Right lobe of liver (tissue), 6 donors: ENCODE results near the gene ADGRL3. TPM values are rescaled to one million over a fixed set of nuclear protein-coding genes. Genes with fewer than 3 reads are reported as not detected.
"Not testable (repeated sequence)": the region's sequence is repeated elsewhere in the genome, so short reads cannot be mapped to it uniquely, and the experiment has no call there.

ENCODE experiments used
- ATAC-seq, 4 donors: fragments of 200-7000 bp; cut with Tn5 transposase; one replicate each; pipeline ENCODE4 v1.9.1; 2020; ENCODE audit warnings: mild to moderate bottlenecking in 4 of 4, moderate library complexity in 4 of 4
- DNase-seq, 3 donors: peaks; one replicate each; pipeline ENCODE4 v3.0.0-alpha.2; 2020
- H3K27ac ChIP-seq, 3 donors: fragments of 200-600 bp; one replicate each; pipeline ENCODE4 v1.8.0; 2022
- H3K27me3 ChIP-seq, 2 donors: fragments of 200-600 bp; one replicate each; pipeline ENCODE4 v1.8.0; 2022
- H3K36me3 ChIP-seq, 4 donors: fragments of 200-600 bp; sonication (generic) in 1 of 4; one replicate each; pipeline versions ENCODE4 v1.5.1 to v1.8.0; 2017 to 2022; ENCODE audit warnings: control low read depth in 1 of 4
- H3K4me1 ChIP-seq, 4 donors: fragments of 200-600 bp; sonication (generic) in 1 of 4; one replicate each; pipeline versions ENCODE4 v1.5.1 to v1.8.0; 2017 to 2022; ENCODE audit warnings: control low read depth in 1 of 4
- H3K4me3 ChIP-seq, 3 donors: fragments of 200-600 bp; one replicate each; pipeline ENCODE4 v1.8.0; 2022
- H3K9me3 ChIP-seq, 4 donors: fragments of 200-600 bp; sonication (generic) in 1 of 4; one replicate each; pipeline versions ENCODE4 v1.5.1 to v1.8.0; 2017 to 2022; ENCODE audit warnings: control low read depth in 1 of 4
- POLR2A ChIP-seq: fragments of 450-650 bp; IDR thresholded peaks from one replicate; pipeline ENCODE4 v1.6.1; 2017; ENCODE audit warnings: antibody characterized with exemption, mild to moderate bottlenecking
- WGBS: methylation state at CpG from one replicate; pipeline ENCODE4 v1.1.6; 2018; ENCODE audit warnings: low coverage, low lambda C conversion rate; ENCODE audit not compliant: insufficient coverage; ENCODE audit errors: missing lambda C conversion rate; 5-methylcytosine and 5-hydroxymethylcytosine counted together
- intact Hi-C, 2 donors: fragments of 100-400 bp; cut with DNase I; formaldehyde crosslinking; loops; one replicate each; pipeline versions ENCODE4 v1.11.2 to v1.14.1; 2022
- total RNA-seq, 6 experiments: library from RNA; depleted of rRNA in 2 of 6; stranded (reverse); fragments of >200 nt in 2 of 6; fragmentation: NEBNext Ultra II Directional in 3 of 6; extraction: Animal tissue kit (Norgen Biotek cat#: 25700) in 3 of 6; gene quantifications; one replicate each; pipeline versions ENCODE4 v1.1.0 to v1.2.4, GENCODE V29; 2016 to 2023
- TF ChIP-seq, protein P1 (sequence below), 4 donors: fragments of 200-600 bp in 3 of 4; fragments of 450-650 bp in 1 of 4; IDR thresholded peaks; one replicate each; pipeline versions ENCODE4 v1.5.1 to v1.8.0; 2016 to 2022; ENCODE audit warnings: antibody characterized with exemption in 4 of 4, mild to moderate bottlenecking in 2 of 4
- donor health status: DM: no; HTN: yes; CAD: no.
- donor health status: DM: no; HTN: no; CAD: no.
- donor health status: DM: no; HTN: no; CAD: no.
- donor health status: DM: no; HTN: yes; CAD: no.
- donor health status: DM: no; HTN: yes; CAD: no.

ADGRL3 gene
- total RNA-seq, 6 experiments from 2014 or later = 0.06 to 1.1 (median 0.35) TPM

DNA sequence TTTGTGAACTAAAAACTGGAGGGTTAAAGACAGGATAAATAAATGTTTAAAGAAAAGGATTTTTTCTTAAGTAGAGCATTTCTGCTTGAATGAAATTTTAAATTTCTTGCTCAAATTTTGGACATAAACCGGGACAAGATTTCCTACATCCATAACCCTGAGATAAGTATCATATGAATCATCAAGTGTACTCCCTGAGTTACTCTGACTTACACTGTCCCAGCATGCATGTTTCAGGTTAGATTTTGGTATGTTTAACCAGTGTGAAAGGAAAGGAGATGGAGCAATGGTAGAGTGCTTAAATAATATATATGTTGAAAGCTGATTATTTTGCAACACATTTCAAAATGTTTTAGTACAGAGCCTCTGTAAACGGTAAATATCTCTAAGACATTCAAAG, 175.2 kb downstream of the ADGRL3 start:
- H3K36me3 ChIP-seq = no peaks in the 10 kb centered on the region
- no peaks in the 10 kb centered on the region for H3K9me3 ChIP-seq
- no peak overlapping the region for H3K27ac ChIP-seq
- no peak for ATAC-seq
- no peak for DNase-seq
- intact Hi-C loops = no loop called here
- no peaks in the 10 kb centered on the region for H3K27me3 ChIP-seq
- 52% methylated on average over 2 of the region's 2 CpGs for WGBS
- H3K4me1 ChIP-seq = no peaks in the 10 kb centered on the region
- H3K4me3 ChIP-seq = no peak overlapping the region
- TF ChIP-seq, protein P1, sequence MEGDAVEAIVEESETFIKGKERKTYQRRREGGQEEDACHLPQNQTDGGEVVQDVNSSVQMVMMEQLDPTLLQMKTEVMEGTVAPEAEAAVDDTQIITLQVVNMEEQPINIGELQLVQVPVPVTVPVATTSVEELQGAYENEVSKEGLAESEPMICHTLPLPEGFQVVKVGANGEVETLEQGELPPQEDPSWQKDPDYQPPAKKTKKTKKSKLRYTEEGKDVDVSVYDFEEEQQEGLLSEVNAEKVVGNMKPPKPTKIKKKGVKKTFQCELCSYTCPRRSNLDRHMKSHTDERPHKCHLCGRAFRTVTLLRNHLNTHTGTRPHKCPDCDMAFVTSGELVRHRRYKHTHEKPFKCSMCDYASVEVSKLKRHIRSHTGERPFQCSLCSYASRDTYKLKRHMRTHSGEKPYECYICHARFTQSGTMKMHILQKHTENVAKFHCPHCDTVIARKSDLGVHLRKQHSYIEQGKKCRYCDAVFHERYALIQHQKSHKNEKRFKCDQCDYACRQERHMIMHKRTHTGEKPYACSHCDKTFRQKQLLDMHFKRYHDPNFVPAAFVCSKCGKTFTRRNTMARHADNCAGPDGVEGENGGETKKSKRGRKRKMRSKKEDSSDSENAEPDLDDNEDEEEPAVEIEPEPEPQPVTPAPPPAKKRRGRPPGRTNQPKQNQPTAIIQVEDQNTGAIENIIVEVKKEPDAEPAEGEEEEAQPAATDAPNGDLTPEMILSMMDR (IDR thresholded peaks at IDR 0.05) = no peak
- no peak for TF ChIP-seq POLR2A

DNA sequence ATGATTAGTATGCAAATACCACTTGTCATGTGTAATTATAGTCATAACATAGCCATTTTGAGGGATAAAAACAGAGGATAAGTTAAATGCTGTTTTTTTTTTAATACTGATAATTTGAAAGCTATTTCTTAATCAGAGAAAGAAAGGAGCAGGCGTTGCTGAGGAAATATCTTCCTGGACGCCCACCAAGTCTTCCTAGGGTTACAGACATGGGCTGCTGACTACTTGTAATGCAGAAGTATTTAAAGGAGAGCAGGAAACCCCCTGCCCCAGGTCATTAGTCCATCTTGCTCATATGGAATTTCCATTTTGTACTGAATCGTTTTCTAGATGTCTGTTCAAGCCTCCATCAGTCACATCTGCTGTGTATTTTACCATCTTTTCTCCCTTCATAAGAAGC, 176.2 kb downstream of the ADGRL3 start:
- H3K4me3 ChIP-seq = no peak overlapping the region
- TF ChIP-seq, protein P1 (IDR thresholded peaks at IDR 0.05) = no peak
- TF ChIP-seq POLR2A = no peak
- no peak overlapping the region for H3K27ac ChIP-seq
- no peak for DNase-seq
- no peaks in the 10 kb centered on the region for H3K9me3 ChIP-seq
- H3K4me1 ChIP-seq = no peaks in the 10 kb centered on the region
- ATAC-seq = no peak
- H3K36me3 ChIP-seq = no peaks in the 10 kb centered on the region
- no peaks in the 10 kb centered on the region for H3K27me3 ChIP-seq
- intact Hi-C loops = no loop called here
- 26% methylated on average over 3 of the region's 3 CpGs for WGBS

DNA sequence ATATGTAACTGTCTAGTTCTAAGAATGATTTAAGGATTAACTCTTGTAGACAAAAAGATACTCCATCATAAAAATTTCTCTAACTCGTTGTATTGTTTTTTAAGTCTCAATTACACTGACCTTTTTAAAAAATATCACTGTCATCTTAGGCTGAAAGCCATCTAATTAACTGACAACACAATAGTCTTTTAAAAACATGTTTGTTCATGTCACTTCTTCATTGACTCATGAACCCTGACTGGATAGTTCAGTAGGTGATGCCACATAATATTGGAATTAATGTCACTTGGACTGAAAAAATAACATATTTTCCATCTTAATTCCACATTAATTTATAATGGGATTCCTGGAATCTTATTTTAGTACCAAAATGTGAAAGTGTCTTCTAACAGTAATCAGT, 179.3 kb downstream of the ADGRL3 start:
- Histone ChIP-seq H3K36me3 (no peaks in the 10 kb centered on the region), H3K4me3 (no peak overlapping the region), H3K4me1 (no peaks in the 10 kb centered on the region), H3K27ac (no peak overlapping the region), H3K27me3 (no peaks in the 10 kb centered on the region), H3K9me3 (no peaks in the 10 kb centered on the region)
- no peak for ATAC-seq
- TF ChIP-seq, protein P1 (IDR thresholded peaks at IDR 0.05) = no peak
- no peak for TF ChIP-seq POLR2A
- 25% methylated on average over 1 of the region's 1 CpG for WGBS
- no peak for DNase-seq
- intact Hi-C loops = no loop called here

DNA sequence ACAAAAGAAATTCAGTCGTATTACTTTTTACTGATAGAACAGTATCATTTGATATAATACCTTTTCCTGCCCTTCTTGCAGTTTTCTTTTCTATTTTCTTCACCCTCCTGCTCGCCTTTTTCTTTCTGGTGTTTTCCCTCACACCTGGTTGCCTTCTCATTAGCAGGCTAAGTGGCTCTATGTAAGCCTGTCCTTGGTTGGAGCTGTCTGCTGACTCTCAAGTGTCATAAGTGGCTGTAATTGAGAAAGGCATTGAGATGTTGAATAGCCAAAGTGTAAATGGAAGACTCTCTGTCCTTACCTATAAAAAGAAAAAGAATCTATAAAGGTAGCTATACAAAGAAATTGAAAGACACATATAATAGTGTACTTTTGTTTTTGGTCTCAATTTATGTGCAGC, 180.7 kb downstream of the ADGRL3 start:
- Histone ChIP-seq H3K27me3 (no peaks in the 10 kb centered on the region), H3K4me3 (no peak overlapping the region), H3K36me3 (no peaks in the 10 kb centered on the region), H3K4me1 (no peaks in the 10 kb centered on the region), H3K9me3 (no peaks in the 10 kb centered on the region), H3K27ac (no peak overlapping the region)
- ATAC-seq (no peak), DNase-seq (no peak)
- 50% methylated on average over 2 of the region's 2 CpGs for WGBS
- intact Hi-C loops = no loop called here
- no peak for TF ChIP-seq POLR2A
- TF ChIP-seq, protein P1 (IDR thresholded peaks at IDR 0.05) = no peak

DNA sequence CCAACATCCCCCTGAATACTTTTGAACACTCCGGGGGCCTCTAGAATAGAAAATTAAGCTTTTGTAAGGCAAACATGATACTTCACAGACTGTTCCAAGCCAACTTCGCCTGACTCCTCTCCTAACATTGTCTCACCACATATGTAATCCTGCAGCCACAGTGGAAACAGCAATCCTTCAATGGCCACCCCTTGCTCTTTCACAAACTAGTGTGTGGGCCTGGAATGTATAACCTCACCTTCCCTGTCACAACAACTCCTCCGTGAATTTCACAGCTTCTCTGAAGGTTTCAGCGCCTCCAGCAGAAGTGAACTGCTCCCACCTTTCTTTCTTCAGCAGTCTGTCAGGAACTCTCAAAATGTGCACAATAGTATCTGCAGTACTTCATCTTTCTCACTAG, 185.1 kb downstream of the ADGRL3 start:
- Histone ChIP-seq H3K27ac (no peak overlapping the region), H3K36me3 (no peaks in the 10 kb centered on the region), H3K27me3 (no peaks in the 10 kb centered on the region), H3K9me3 (no peaks in the 10 kb centered on the region), H3K4me1 (no peaks in the 10 kb centered on the region), H3K4me3 (no peak overlapping the region)
- WGBS = 47% methylated on average over 4 of the region's 4 CpGs
- intact Hi-C loops = no loop called here
- TF ChIP-seq POLR2A = no peak
- TF ChIP-seq, protein P1 (IDR thresholded peaks at IDR 0.05) = no peak
- DNase-seq = no peak
- no peak for ATAC-seq

DNA sequence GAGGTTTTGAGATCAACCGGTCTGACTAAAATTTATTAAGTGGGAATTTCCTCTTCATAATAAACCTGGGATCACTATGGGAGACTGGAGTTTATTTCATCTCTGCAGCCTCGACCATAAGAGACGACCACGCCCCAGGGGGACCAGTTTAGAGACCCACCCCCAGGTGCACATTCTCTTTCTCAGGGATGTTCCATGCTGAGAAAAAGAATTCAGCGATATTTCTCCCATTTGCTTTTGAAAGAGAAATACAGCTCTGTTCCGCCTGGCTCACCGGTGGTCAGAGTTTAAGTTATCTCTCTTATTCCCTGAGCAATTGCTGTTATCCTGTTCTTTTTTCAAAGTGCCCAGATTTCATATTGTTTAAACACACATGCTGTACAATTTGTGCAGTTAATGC, 187.2 kb downstream of the ADGRL3 start:
- WGBS = 48% methylated on average over 7 of the region's 7 CpGs

More for the DNA sequence above, 187.2 kb downstream of the ADGRL3 start:
- H3K4me3 ChIP-seq, H3K9me3 ChIP-seq, H3K27ac ChIP-seq, ATAC-seq, H3K36me3 ChIP-seq, H3K4me1 ChIP-seq, DNase-seq, intact Hi-C loops, H3K27me3 ChIP-seq: not testable (repeated sequence)
